ENCODE measurements around the gene EME1.

The EME1 gene

DNA sequence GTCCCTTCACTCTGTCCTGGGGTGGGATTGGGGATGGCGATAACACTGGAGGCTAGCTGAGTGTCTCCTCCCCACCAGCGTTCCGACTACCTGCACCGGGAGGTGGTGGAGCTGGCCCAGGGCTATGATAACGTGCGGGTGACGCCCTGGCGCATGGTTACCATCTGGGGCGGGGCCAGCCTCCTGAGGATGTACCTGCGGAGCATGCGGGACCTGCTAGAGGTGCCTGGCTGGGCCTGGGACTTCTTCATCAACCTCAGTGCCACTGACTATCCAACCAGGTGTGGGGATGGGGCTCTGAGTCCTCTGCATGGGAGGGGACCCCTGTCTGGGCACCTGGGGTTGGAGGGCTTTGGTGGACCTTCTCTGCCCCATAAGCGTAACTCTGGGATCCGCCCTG lies 18.3 kb upstream of the EME1 start:
- no peaks in the 10 kb centered on the region for H3F3A ChIP-seq (ENCODE audit: insufficient read depth, low read length)
- H3K9me3 ChIP-seq (ENCODE audit: low read length): no peaks in the 10 kb centered on the region
- no peak overlapping the region for H3K4me2 ChIP-seq (ENCODE audit: low read length)
- no peak overlapping the region for H3K27ac ChIP-seq (ENCODE audit: low read depth, low read length, poor library complexity, severe bottlenecking)
- TF ChIP-seq CTCF (IDR thresholded peaks at IDR 0.05; ENCODE audit: low read length): no peak
- no peak for TF ChIP-seq EZH2 (IDR thresholded peaks at IDR 0.05; ENCODE audit: borderline replicate concordance, low read length)
- no peaks in the 10 kb centered on the region for H4K20me1 ChIP-seq (ENCODE audit: insufficient read depth, low read length)
- H3K36me3 ChIP-seq (ENCODE audit: insufficient read depth, low read length): peaks cover 50% of the 10 kb centered on the region
- no peaks in the 10 kb centered on the region for H3K27me3 ChIP-seq (ENCODE audit: insufficient read depth, low read length)
- H3K9me2 ChIP-seq (ENCODE audit: low read depth, low read length): no peaks in the 10 kb centered on the region
- H2AFZ ChIP-seq (ENCODE audit: low read length): no peak overlapping the region
- H3K79me2 ChIP-seq (ENCODE audit: insufficient read depth, low read length): no peaks in the 10 kb centered on the region
- H3K4me1 ChIP-seq (ENCODE audit: insufficient read depth, low read length, severe bottlenecking): no peaks in the 10 kb centered on the region
- no peak overlapping the region for H3K9ac ChIP-seq (ENCODE audit: low read length)
- H3K4me3 ChIP-seq (ENCODE audit: low read depth, low read length, poor library complexity, severe bottlenecking): no peak overlapping the region

DNA sequence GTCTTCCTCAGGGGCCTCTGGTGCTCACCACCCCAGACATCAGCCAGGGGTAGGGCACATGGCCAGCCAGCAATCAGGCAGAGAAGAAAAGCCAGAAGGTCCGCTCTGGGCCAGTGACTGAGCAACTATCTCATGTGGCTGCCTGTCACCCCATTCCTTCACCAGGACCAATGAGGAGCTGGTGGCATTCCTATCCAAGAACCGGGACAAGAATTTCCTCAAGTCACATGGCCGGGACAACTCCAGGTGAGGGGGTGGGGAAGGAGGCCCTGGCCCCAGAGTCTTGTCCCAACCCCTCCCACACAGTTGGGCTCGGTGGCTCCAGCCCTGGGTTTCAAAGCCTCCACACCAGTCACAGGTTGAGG lies 17.7 kb upstream of the EME1 start:
- H3F3A ChIP-seq (ENCODE audit: insufficient read depth, low read length): no peaks in the 10 kb centered on the region
- no peak overlapping the region for H3K27ac ChIP-seq (ENCODE audit: low read depth, low read length, poor library complexity, severe bottlenecking)
- no peaks in the 10 kb centered on the region for H3K27me3 ChIP-seq (ENCODE audit: insufficient read depth, low read length)
- H3K9me3 ChIP-seq (ENCODE audit: low read length): no peaks in the 10 kb centered on the region
- no peak overlapping the region for H3K4me2 ChIP-seq (ENCODE audit: low read length)
- no peaks in the 10 kb centered on the region for H3K9me2 ChIP-seq (ENCODE audit: low read depth, low read length)
- H3K4me3 ChIP-seq (ENCODE audit: low read depth, low read length, poor library complexity, severe bottlenecking): no peak overlapping the region
- TF ChIP-seq EZH2 (IDR thresholded peaks at IDR 0.05; ENCODE audit: borderline replicate concordance, low read length): no peak
- no peaks in the 10 kb centered on the region for H3K79me2 ChIP-seq (ENCODE audit: insufficient read depth, low read length)
- H3K4me1 ChIP-seq (ENCODE audit: insufficient read depth, low read length, severe bottlenecking): no peaks in the 10 kb centered on the region
- H4K20me1 ChIP-seq (ENCODE audit: insufficient read depth, low read length): no peaks in the 10 kb centered on the region
- no peak overlapping the region for H3K9ac ChIP-seq (ENCODE audit: low read length)
- no peak overlapping the region for H2AFZ ChIP-seq (ENCODE audit: low read length)
- H3K36me3 ChIP-seq (ENCODE audit: insufficient read depth, low read length): peaks cover 53% of the 10 kb centered on the region

DNA sequence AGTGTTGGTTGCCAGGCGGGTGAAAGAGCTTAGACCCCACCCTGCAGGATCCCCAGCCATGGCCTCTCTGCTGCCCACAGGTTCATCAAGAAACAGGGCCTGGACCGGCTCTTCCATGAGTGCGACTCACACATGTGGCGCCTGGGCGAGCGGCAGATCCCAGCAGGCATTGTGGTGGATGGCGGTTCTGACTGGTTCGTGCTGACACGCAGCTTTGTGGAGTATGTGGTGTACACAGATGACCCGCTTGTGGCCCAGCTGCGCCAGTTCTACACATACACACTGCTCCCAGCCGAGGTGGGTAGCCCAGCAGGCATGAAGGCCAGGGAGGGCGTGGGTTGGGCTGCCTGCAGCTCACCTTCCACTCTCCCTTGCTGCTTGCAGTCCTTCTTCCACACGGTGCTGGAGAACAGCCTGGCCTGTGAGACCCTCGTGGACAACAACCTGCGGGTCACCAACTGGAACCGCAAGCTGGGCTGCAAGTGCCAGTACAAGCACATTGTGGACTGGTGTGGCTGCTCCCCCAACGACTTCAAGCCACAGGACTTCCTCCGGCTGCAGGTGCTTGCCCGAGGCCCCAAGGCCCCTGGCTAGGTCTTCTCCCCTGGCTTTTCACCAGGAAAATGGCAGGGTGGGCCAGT lies 17.2 kb upstream of the EME1 start:
- Histone ChIP-seq H3K9ac (ENCODE audit: low read length) (no peak overlapping the region), H2AFZ (ENCODE audit: low read length) (no peak overlapping the region), H3K36me3 (ENCODE audit: insufficient read depth, low read length) (peaks cover 54% of the 10 kb centered on the region), H3K4me2 (ENCODE audit: low read length) (no peak overlapping the region), H3K9me3 (ENCODE audit: low read length) (no peaks in the 10 kb centered on the region), H3K4me1 (ENCODE audit: insufficient read depth, low read length, severe bottlenecking) (no peaks in the 10 kb centered on the region), H3F3A (ENCODE audit: insufficient read depth, low read length) (no peaks in the 10 kb centered on the region), H3K9me2 (ENCODE audit: low read depth, low read length) (no peaks in the 10 kb centered on the region), H3K4me3 (ENCODE audit: low read depth, low read length, poor library complexity, severe bottlenecking) (no peak overlapping the region), H4K20me1 (ENCODE audit: insufficient read depth, low read length) (no peaks in the 10 kb centered on the region), H3K27ac (ENCODE audit: low read depth, low read length, poor library complexity, severe bottlenecking) (no peak overlapping the region), H3K79me2 (ENCODE audit: insufficient read depth, low read length) (no peaks in the 10 kb centered on the region), H3K27me3 (ENCODE audit: insufficient read depth, low read length) (no peaks in the 10 kb centered on the region)
- TF ChIP-seq CTCF (IDR thresholded peaks at IDR 0.05; ENCODE audit: low read length) (no peak), EZH2 (IDR thresholded peaks at IDR 0.05; ENCODE audit: borderline replicate concordance, low read length) (no peak)

- H3F3A ChIP-seq (ENCODE audit: insufficient read depth, low read length): no peaks in the 10 kb centered on the region
- peaks cover 59% of the 10 kb centered on the region for H3K36me3 ChIP-seq (ENCODE audit: insufficient read depth, low read length)
- no peak overlapping the region for H3K27ac ChIP-seq (ENCODE audit: low read depth, low read length, poor library complexity, severe bottlenecking)
These were observed 16.6 kb upstream of the EME1 start for GRCh38 chr17:50356418-50356817.

More at GRCh38 chr17:50356418-50356817, 16.6 kb upstream of the EME1 start:
- H3K4me3 ChIP-seq (ENCODE audit: low read depth, low read length, poor library complexity, severe bottlenecking): no peak overlapping the region
- no peak overlapping the region for H3K9ac ChIP-seq (ENCODE audit: low read length)
- H3K27me3 ChIP-seq (ENCODE audit: insufficient read depth, low read length): no peaks in the 10 kb centered on the region
- H3K4me2 ChIP-seq (ENCODE audit: low read length): no peak overlapping the region
- no peaks in the 10 kb centered on the region for H3K9me3 ChIP-seq (ENCODE audit: low read length)
- H4K20me1 ChIP-seq (ENCODE audit: insufficient read depth, low read length): no peaks in the 10 kb centered on the region
- H3K79me2 ChIP-seq (ENCODE audit: insufficient read depth, low read length): no peaks in the 10 kb centered on the region
- no peak overlapping the region for H2AFZ ChIP-seq (ENCODE audit: low read length)
- no peaks in the 10 kb centered on the region for H3K9me2 ChIP-seq (ENCODE audit: low read depth, low read length)
- TF ChIP-seq EZH2 (IDR thresholded peaks at IDR 0.05; ENCODE audit: borderline replicate concordance, low read length) (no peak), CTCF (IDR thresholded peaks at IDR 0.05; ENCODE audit: low read length) (no peak)
- H3K4me1 ChIP-seq (ENCODE audit: insufficient read depth, low read length, severe bottlenecking): no peaks in the 10 kb centered on the region

Measured in OCI-LY1 (cell line).